ENCODE data around the gene CAMKK1. TPM values are rescaled to one million over a fixed set of nuclear protein-coding genes. Genes with fewer than 3 reads are reported as not detected.

CAMKK1 gene
- total and polyA plus RNA-seq, 2 experiments from 2014 or later = 4.3 to 7.1 TPM

GRCh38 chr17:3904501-3904900 is 11.6 kb upstream of the CAMKK1 start:
- H3K4me1 Mint-ChIP-seq = peaks cover 17% of the 10 kb centered on the region
- peaks cover 13% of the 10 kb centered on the region for H3K4me1 ChIP-seq (ENCODE audit: insufficient read depth)
- ATAC-seq (peak; percentile 76), DNase-seq (ENCODE audit: low spot score) (peak; percentile 61)
- H3K27me3 Mint-ChIP-seq (ENCODE audit: insufficient read depth, low read depth, poor library complexity) = peaks cover 9% of the 10 kb centered on the region
- H3K9me2 ChIP-seq (ENCODE audit: insufficient read depth) = no peaks in the 10 kb centered on the region
- H3K27ac ChIP-seq (ENCODE audit: low read depth) = no peak overlapping the region
- peak overlapping the region; percentile 81; the same call in 1 of the 2 replicates for H2AFZ ChIP-seq
- H3K4me3 ChIP-seq = 0 out of 2 replicates have a peak overlapping the region, but pooled peaks have one; percentile 26
- peak overlapping the region; percentile 67; the same call in 1 of the 2 replicates for H3K4me2 ChIP-seq
- H3K27ac Mint-ChIP-seq = no peak overlapping the region
- H3F3A ChIP-seq (replicated peaks; ENCODE audit: low read depth) = no peaks in the 10 kb centered on the region
- no peaks in the 10 kb centered on the region for H3K36me3 ChIP-seq (ENCODE audit: insufficient read depth)
- no peaks in the 10 kb centered on the region for H3K79me2 ChIP-seq (replicated peaks; ENCODE audit: insufficient read depth)
- 0 out of 2 replicates have a peak, but pooled peaks have one; percentile 8 for TF ChIP-seq CREB1 (CRISPR knock-in tag; IDR thresholded peaks at IDR 0.05; ENCODE audit: low read depth)
- no peak for TF ChIP-seq ETS1 (IDR thresholded peaks at IDR 0.05)
- no peaks in the 10 kb centered on the region for H3K27me3 ChIP-seq (ENCODE audit: insufficient read depth)
- no peaks in the 10 kb centered on the region for H4K20me1 ChIP-seq (replicated peaks; ENCODE audit: insufficient read depth)
- no peaks in the 10 kb centered on the region for H3K9me3 Mint-ChIP-seq
- no peaks in the 10 kb centered on the region for H3K36me3 Mint-ChIP-seq (ENCODE audit: low read depth)
- H3K4me3 Mint-ChIP-seq = peak overlapping the region; percentile 23; the same call in 1 of the 3 replicates

- H3K79me2 ChIP-seq (replicated peaks; ENCODE audit: insufficient read depth) = no peaks in the 10 kb centered on the region
- no peak for DNase-seq (ENCODE audit: low spot score)
- Mint-ChIP-seq H3K36me3 (ENCODE audit: low read depth) (no peaks in the 10 kb centered on the region), H3K9me3 (no peaks in the 10 kb centered on the region), H3K4me1 (peaks cover 17% of the 10 kb centered on the region), H3K4me3 (0 out of 3 replicates have a peak overlapping the region, but pooled peaks have one; percentile 19), H3K27ac (peak overlapping the region; percentile 62; the same call in 1 of the 2 replicates), H3K27me3 (ENCODE audit: insufficient read depth, low read depth, poor library complexity) (peaks cover 9% of the 10 kb centered on the region)
- H3K4me3 ChIP-seq = 0 out of 2 replicates have a peak overlapping the region, but pooled peaks have one; percentile 26
- H3K27ac ChIP-seq (ENCODE audit: low read depth) = no peak overlapping the region
- H3K4me2 ChIP-seq = peak overlapping the region; percentile 67
- peak overlapping the region; percentile 81; the same call in 1 of the 2 replicates for H2AFZ ChIP-seq
- no peaks in the 10 kb centered on the region for H4K20me1 ChIP-seq (replicated peaks; ENCODE audit: insufficient read depth)
- H3F3A ChIP-seq (replicated peaks; ENCODE audit: low read depth) = no peaks in the 10 kb centered on the region
- H3K36me3 ChIP-seq (ENCODE audit: insufficient read depth) = no peaks in the 10 kb centered on the region
- H3K9me2 ChIP-seq (ENCODE audit: insufficient read depth) = no peaks in the 10 kb centered on the region
- peaks cover 13% of the 10 kb centered on the region for H3K4me1 ChIP-seq (ENCODE audit: insufficient read depth)
- H3K27me3 ChIP-seq (ENCODE audit: insufficient read depth) = no peaks in the 10 kb centered on the region
- peak; percentile 51 for ATAC-seq
- TF ChIP-seq CTCF (conservative IDR thresholded peaks at IDR 0.05; ENCODE audit: low read depth in 2 of 2) (no peak), POLR2AphosphoS5 (IDR thresholded peaks at IDR 0.05; ENCODE audit: low read depth) (no peak), EZH2phosphoT487 (IDR thresholded peaks at IDR 0.05; ENCODE audit: unreplicated experiment) (no peak), ETS1 (IDR thresholded peaks at IDR 0.05) (no peak), JUNB (IDR thresholded peaks at IDR 0.05; ENCODE audit: unreplicated experiment) (no peak), ZNF114 (CRISPR knock-in tag; IDR thresholded peaks at IDR 0.05) (no peak), ZNF462 (CRISPR knock-in tag; IDR thresholded peaks at IDR 0.05) (no peak), EZH2 (IDR thresholded peaks at IDR 0.05; ENCODE audit: low read depth, unreplicated experiment) (no peak), ZNF331 (CRISPR knock-in tag; IDR thresholded peaks at IDR 0.05; ENCODE audit: low read depth) (no peak)
Measured at GRCh38 chr17:3903881-3904290, 11.0 kb upstream of the CAMKK1 start.

All from GM23338 (cell line).